ENCODE results near the gene LRRC4C.

- TF ChIP-seq CTCF (IDR thresholded peaks at IDR 0.05) (no peak), POLR2A (IDR thresholded peaks at IDR 0.05) (no peak)
These were observed 1204.0 kb downstream of the LRRC4C start for GRCh38 chr11:40255457-40255856.

All from Peyer's patch (tissue), 4 donors.